Left lung (tissue), 10 donors: Measurements from ENCODE around the gene KLF12. TPM values are rescaled to one million over a fixed set of nuclear protein-coding genes. Genes with fewer than 3 reads are reported as not detected.

ENCODE experiments used
- ATAC-seq: fragments of 200-7000 bp; cut with Tn5 transposase; one replicate; pipeline ENCODE4 v1.9.1; 2020; ENCODE audit warnings: moderate library complexity
- DNase-seq, 4 donors: peaks; one replicate each; pipeline ENCODE4 v3.0.0-alpha.2; 2013 to 2020
- H3K27ac ChIP-seq, 2 donors: fragments of 200-600 bp; sonication (generic) in 1 of 2; one replicate each; pipeline versions ENCODE4 v1.5.0 to v1.8.0; 2020 to 2021
- H3K27me3 ChIP-seq, 2 donors: fragments of 200-600 bp; sonication (generic) in 1 of 2; one replicate each; pipeline versions ENCODE4 v1.5.0 to v1.8.0; 2020 to 2021
- H3K36me3 ChIP-seq, 2 donors: fragments of 200-600 bp; sonication (generic) in 1 of 2; one replicate each; pipeline versions ENCODE4 v1.5.0 to v1.8.0; 2020 to 2021
- H3K4me1 ChIP-seq, 2 donors: fragments of 200-600 bp; one replicate each; pipeline ENCODE4 v1.8.0; 2021
- H3K4me3 ChIP-seq, 2 donors: fragments of 200-600 bp; sonication (generic) in 1 of 2; one replicate each; pipeline versions ENCODE4 v1.5.0 to v1.8.0; 2020 to 2021; ENCODE audit warnings: mild to moderate bottlenecking in 1 of 2
- H3K9me3 ChIP-seq, 2 donors: fragments of 200-600 bp; sonication (generic) in 1 of 2; one replicate each; pipeline versions ENCODE4 v1.5.0 to v1.8.0; 2020 to 2021
- intact Hi-C, 2 donors: fragments of 100-400 bp; cut with DNase I; formaldehyde crosslinking; loops; one replicate each; pipeline versions ENCODE4 v1.11.2 to v1.14.2; 2022
- polyA plus RNA-seq, 6 donors: library from polyadenylated mRNA; unstranded; fragments of 120-200 nt; gene quantifications; one replicate each; pipeline ENCODE4 v1.2.1, GENCODE V29; 2013; ENCODE audit not compliant: insufficient read length in 6 of 6
- total RNA-seq, 2 donors: library from RNA; stranded (reverse); fragmentation: NEBNext Ultra II Directional; extraction: Animal tissue kit (Norgen Biotek cat#: 25700); gene quantifications; one replicate each; pipeline ENCODE4 v1.2.1, GENCODE V29; 2021
- TF ChIP-seq, protein P1 (sequence below), 2 donors: fragments of 200-600 bp; sonication (generic) in 1 of 2; IDR thresholded peaks; one replicate each; pipeline versions ENCODE4 v1.5.0 to v1.8.0; 2021; ENCODE audit warnings: antibody characterized with exemption in 2 of 2
- donor health status: DM: no; HTN: yes; CAD: no.
- donor health status: DM: no; HTN: no; CAD: no.

Gene KLF12
- total and polyA plus RNA-seq, 8 donors: 7.8 to 27.7 (median 21.8) TPM

DNA sequence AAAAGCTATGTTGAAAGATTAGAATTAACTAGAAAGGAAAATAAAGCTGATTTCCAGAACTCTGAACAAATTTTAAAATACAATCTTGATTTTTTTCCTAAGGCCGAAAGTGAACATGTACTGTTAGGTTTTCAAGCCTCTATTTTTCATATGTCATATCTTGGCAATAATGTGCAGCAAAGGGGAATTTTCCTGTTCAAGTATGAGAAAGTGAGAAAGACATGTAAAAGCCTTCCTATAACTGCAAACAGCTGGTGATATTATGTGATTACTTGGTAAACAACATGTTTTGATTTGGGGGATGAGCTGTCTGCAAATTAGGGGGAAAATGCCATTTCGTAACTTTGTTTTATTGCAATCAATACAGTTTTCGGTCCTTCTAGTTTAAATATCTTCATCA lies 4.0 kb upstream of the KLF12 start:
- no peak overlapping the region for H3K4me3 ChIP-seq
- TF ChIP-seq, protein P1, sequence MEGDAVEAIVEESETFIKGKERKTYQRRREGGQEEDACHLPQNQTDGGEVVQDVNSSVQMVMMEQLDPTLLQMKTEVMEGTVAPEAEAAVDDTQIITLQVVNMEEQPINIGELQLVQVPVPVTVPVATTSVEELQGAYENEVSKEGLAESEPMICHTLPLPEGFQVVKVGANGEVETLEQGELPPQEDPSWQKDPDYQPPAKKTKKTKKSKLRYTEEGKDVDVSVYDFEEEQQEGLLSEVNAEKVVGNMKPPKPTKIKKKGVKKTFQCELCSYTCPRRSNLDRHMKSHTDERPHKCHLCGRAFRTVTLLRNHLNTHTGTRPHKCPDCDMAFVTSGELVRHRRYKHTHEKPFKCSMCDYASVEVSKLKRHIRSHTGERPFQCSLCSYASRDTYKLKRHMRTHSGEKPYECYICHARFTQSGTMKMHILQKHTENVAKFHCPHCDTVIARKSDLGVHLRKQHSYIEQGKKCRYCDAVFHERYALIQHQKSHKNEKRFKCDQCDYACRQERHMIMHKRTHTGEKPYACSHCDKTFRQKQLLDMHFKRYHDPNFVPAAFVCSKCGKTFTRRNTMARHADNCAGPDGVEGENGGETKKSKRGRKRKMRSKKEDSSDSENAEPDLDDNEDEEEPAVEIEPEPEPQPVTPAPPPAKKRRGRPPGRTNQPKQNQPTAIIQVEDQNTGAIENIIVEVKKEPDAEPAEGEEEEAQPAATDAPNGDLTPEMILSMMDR (IDR thresholded peaks at IDR 0.05): no peak
- ATAC-seq (no peak), DNase-seq (peak in 1 of 4 donors; percentile 21)
- H3K27me3 ChIP-seq: peaks cover 0 to 49% of the 10 kb centered on the region in 2 donors
- H3K4me1 ChIP-seq: peaks cover 0 to 25% of the 10 kb centered on the region in 2 donors
- intact Hi-C loops: no loop called here
- H3K27ac ChIP-seq: no peak overlapping the region
- no peaks in the 10 kb centered on the region for H3K36me3 ChIP-seq
- H3K9me3 ChIP-seq: no peaks in the 10 kb centered on the region

DNA sequence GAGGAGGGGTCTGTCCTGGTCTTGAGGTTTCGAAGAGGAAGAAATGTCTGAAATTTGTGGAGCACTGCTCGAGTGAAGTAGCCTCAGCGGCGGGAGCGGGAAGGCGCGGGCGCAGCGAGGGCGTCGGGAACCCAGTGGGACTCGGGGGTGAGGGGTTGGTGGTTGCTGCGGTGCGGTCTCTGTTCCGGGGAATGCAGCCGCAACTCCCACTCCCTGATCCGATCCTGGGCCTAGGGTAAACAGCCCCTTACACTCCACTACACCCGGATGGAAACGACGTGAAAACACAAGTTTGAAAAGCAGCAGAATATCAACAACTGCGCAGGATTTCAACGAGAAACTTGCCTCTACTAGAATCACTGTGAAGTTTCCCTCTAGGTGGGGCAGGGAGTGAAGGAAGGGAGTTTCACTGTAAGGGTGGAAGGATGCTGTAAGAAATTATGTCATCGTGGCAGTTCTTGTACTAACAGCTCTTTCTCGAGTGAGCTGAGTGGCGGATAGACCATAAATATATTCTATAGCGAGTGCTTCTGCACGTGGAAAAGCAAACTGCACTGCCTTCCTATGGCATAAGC lies 2.0 kb upstream of the KLF12 start:
- no peaks in the 10 kb centered on the region for H3K36me3 ChIP-seq
- peaks cover 0 to 61% of the 10 kb centered on the region in 2 donors for H3K27me3 ChIP-seq
- peak in 3 of 4 donors; percentile 44 to 76 (median 59) for DNase-seq
- H3K9me3 ChIP-seq: no peaks in the 10 kb centered on the region
- TF ChIP-seq, protein P1 (IDR thresholded peaks at IDR 0.05): no peak
- peaks cover 0 to 30% of the 10 kb centered on the region in 2 donors for H3K4me1 ChIP-seq
- peak overlapping the region; percentile 73 to 82 for H3K4me3 ChIP-seq
- peak overlapping the region; percentile 83 to 94 for H3K27ac ChIP-seq
- intact Hi-C loops: no loop called here
- ATAC-seq: no peak

DNA sequence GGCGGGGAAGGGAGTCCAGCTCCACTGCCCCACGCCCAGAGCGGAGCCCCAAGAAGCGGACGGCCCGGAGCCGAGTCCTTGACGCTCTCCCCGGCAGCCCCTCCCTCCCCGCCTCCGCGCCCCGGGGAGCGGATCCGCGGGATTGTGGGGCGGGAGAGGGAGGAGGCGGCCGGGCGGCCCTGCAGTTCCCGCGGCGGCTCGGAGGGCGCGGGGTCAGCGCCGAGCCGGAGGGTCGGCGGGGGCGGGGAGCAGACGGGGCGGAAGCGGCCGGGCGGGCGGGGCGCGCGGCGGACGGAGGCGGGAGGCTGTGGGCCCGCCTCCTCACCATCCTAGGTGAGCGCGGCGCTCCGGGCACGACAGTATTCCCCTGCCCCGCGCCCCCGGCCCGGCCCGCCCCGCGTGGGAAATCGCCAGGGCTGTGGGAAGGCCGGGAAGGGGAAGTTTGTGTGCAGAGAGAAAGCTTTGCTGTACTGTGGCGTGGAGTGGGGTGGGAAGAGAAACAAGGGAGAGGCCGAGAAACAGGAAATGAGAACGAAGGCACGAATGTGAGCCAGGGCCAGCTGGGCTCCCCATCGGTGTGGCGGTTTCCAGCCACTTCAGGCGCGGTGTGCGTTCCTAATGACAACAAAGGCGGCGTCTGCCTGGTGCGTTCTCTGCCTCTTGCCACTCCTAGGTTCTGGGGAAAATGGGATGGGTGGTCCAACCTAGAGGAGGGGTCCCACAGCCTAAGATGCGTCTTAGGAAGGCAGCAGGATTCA lies 1.3 kb upstream of the KLF12 start:
- Histone ChIP-seq H3K9me3 (no peaks in the 10 kb centered on the region), H3K4me3 (peak overlapping the region; percentile 73 to 82), H3K4me1 (peaks cover 0 to 30% of the 10 kb centered on the region in 2 donors), H3K36me3 (no peaks in the 10 kb centered on the region), H3K27ac (peak overlapping the region; percentile 83 to 94), H3K27me3 (peaks cover 0 to 61% of the 10 kb centered on the region in 2 donors)
- intact Hi-C loops: no loop called here
- ATAC-seq (peak; percentile 64), DNase-seq (peak; percentile 70 to 86 (median 78))
- TF ChIP-seq, protein P1 (IDR thresholded peaks at IDR 0.05): no peak

DNA sequence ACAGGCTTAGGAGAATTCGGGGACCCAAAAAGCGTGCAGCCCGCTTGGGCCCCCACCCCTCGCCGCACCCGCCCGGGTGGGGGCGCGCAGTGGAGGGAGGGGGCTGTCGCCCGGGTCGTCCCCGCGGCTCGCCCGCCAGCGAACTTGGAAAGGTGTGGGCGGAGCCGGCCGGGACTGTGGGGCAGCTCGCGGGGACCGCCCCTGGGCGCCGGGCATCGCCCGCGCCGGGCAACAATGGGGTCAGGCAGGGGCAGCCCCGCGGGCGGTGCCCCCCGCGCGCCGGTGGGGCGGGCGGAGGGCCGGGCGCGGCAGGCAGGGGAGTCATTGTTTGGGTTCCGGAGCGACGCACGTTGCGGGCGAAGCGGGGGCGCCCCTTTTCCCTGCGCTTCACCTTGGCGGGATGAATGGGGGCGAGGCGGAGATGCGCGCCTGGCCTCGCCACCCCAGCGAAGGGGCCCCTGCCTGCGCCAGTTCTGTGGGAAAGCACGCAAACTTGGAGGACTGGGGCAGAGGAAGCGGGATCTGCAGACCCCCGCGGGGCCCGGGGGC lies 647 bp upstream of the KLF12 start:
- intact Hi-C loops: no loop called here
- H3K9me3 ChIP-seq: no peaks in the 10 kb centered on the region
- H3K36me3 ChIP-seq: no peaks in the 10 kb centered on the region
- H3K4me1 ChIP-seq: peaks cover 3 to 30% of the 10 kb centered on the region in 2 donors
- TF ChIP-seq, protein P1 (IDR thresholded peaks at IDR 0.05): no peak
- H3K4me3 ChIP-seq: peak overlapping the region; percentile 73 to 82
- peak overlapping the region; percentile 83 to 94 for H3K27ac ChIP-seq
- DNase-seq (peak; percentile 52 to 88 (median 64)), ATAC-seq (peak; percentile 61)
- peaks cover 0 to 61% of the 10 kb centered on the region in 2 donors for H3K27me3 ChIP-seq

DNA sequence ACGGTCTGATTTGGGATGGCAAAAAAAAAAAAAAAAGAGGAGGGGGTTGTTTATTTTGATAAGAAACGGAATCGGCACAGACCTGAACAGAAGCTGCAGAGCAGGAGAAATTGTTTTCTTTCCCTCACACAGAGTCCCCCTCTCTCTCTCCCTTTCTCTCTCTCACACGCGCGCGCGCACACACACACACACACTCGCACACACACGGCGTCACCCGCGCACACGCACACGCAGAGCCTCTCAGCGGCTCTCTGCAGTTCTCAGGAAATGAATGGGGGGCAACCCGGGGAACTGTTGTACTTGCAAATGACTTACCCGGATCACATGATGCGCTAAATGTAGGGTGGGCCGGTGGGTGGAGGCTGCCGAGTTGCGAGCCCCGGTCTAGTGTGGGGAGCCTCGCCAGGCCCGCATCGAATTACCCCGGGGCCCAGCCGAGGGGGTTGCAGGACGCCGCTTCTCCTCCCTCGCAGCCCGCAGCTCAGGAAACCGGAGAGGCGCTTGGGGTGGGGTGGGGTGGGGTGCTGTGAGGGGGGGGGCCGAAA lies 475 bp downstream of the KLF12 start:
- peak overlapping the region; percentile 83 to 94 for H3K27ac ChIP-seq
- H3K4me3 ChIP-seq: peak overlapping the region; percentile 73 to 82
- peaks cover 0 to 61% of the 10 kb centered on the region in 2 donors for H3K27me3 ChIP-seq
- intact Hi-C loops: no loop called here
- H3K4me1 ChIP-seq: peaks cover 4 to 30% of the 10 kb centered on the region in 2 donors
- ATAC-seq: peak; percentile 57
- peak; percentile 80 to 95 (median 88) for DNase-seq
- no peaks in the 10 kb centered on the region for H3K9me3 ChIP-seq
- no peaks in the 10 kb centered on the region for H3K36me3 ChIP-seq
- TF ChIP-seq, protein P1 (IDR thresholded peaks at IDR 0.05): no peak
